IgD-negative memory B cell (primary cell): ENCODE data around the gene HELQ. TPM values are rescaled to one million over a fixed set of nuclear protein-coding genes. Genes with fewer than 3 reads are reported as not detected.
A peak's percentile ranks its signal among the peaks of the same experiment; 100 is the strongest.

ENCODE experiments used
- H3K27ac Mint-ChIP-seq, 3 donors: one replicate each; pipeline ENCODE4 v1.8.0; 2020 to 2022; ENCODE audit warnings: mild to moderate bottlenecking in 3 of 3, mixed read lengths in 3 of 3, moderate library complexity in 1 of 3
- H3K27me3 Mint-ChIP-seq: one replicate; pipeline ENCODE4 v1.8.0; 2021; ENCODE audit warnings: mixed read lengths
- H3K36me3 Mint-ChIP-seq: one replicate; pipeline ENCODE4 v1.8.0; 2020; ENCODE audit warnings: mild to moderate bottlenecking, mixed read lengths
- H3K4me1 Mint-ChIP-seq, 3 donors: one replicate each; pipeline ENCODE4 v1.8.0; 2020 to 2022; ENCODE audit warnings: mixed read lengths in 3 of 3, mild to moderate bottlenecking in 1 of 3
- H3K4me3 Mint-ChIP-seq, 4 donors: one replicate each; pipeline ENCODE4 v1.8.0; 2020 to 2022; ENCODE audit warnings: mild to moderate bottlenecking in 4 of 4, mixed read lengths in 4 of 4, moderate library complexity in 3 of 4
- H3K9me3 Mint-ChIP-seq, 3 donors: one replicate each; pipeline ENCODE4 v1.8.0; 2020 to 2021; ENCODE audit warnings: mixed read lengths in 3 of 3, mild to moderate bottlenecking in 1 of 3
- polyA plus RNA-seq: library from polyadenylated mRNA; unstranded; fragments of 300-500 nt; fragmentation: Illumina TruSeq; gene quantifications from one replicate; pipeline ENCODE4 v1.2.3, GENCODE V29; 2021

HELQ gene
- polyA plus RNA-seq, 1 donor from 2014 or later: 24.7 TPM

DNA sequence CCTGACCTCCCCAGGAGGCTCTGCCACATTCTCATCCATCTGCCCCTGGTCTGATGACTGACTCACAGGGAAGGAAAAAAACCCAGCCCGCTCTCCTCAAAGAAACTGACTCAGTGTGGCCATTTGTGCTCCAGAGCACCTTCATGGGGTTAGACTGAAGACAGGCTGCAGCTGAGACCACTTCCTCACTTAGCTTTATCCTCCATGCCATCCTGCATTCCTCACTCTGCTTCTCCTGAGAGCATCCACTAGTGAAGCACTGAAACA is 85.0 kb downstream of the HELQ start:
- peak overlapping the region in 1 of 3 donors; percentile 1 for H3K27ac Mint-ChIP-seq
- no peak overlapping the region for H3K4me3 Mint-ChIP-seq
- H3K36me3 Mint-ChIP-seq: no peaks in the 10 kb centered on the region
- no peaks in the 10 kb centered on the region for H3K27me3 Mint-ChIP-seq
- peaks cover 0 to 2% (median 0%) of the 10 kb centered on the region in 3 donors for H3K9me3 Mint-ChIP-seq
- H3K4me1 Mint-ChIP-seq: peaks cover 0 to 3% (median 0%) of the 10 kb centered on the region in 3 donors

DNA sequence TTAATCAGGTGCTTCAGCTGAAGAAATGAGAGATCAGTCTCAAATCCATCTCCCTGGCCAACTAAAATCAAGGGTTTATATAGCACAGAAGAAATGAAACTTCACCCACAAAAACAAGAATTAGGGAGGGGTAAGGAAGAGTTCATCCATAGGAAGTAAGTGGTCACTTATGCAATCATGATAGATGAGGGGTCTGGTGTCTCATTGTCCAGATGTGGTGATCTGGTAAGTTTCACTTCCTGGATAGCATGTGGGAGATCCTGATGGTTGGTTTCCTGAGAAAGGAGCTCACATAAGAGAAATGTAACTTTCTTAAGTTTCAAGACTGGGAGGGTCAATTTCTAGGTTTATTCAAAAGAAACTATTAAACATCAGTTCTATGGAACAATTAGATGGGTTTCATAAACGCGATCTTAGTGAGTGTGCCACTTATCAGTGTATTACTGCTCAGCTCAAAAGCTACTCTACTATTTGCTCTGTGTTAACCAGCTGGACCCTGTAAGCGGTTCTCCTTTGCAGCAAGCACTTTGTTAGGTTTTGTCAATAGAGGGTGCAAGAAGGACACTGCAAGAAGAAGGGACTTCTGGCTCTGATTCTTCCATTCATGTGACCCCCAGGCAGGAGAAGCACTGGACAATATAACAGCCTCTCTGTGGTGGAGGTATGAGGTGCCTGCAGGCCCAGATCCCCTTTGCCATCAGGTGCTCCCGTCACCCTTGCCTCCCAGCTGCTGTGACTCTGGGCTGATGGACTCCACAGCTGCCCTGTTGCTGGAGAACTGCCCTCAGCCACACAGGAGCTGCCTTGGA is 85.6 kb downstream of the HELQ start:
- Mint-ChIP-seq H3K4me1 (peaks cover 0 to 3% (median 0%) of the 10 kb centered on the region in 3 donors), H3K27ac (peak overlapping the region in 1 of 3 donors; percentile 1), H3K4me3 (no peak overlapping the region), H3K27me3 (no peaks in the 10 kb centered on the region), H3K9me3 (peaks cover 0 to 2% (median 0%) of the 10 kb centered on the region in 3 donors), H3K36me3 (no peaks in the 10 kb centered on the region)

DNA sequence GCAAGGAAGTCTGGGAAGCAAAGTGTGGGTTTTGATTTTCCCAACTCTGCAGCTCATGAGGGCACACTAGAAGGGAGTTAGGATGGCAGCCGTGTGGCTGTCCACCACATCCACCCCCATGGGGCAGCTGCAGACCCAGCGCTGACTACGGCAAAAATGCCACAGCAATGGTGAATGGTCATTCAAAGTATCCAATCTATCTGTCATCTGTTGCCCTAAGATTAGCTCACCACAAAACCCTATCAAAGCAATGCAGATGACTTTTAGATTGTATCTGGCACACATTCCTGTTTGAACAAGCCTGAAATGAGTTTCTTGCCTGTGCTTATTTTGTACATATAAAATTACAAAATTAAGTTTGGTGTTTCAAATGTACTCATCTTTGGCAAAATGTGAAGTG is 91.3 kb downstream of the HELQ start:
- no peaks in the 10 kb centered on the region for H3K9me3 Mint-ChIP-seq
- H3K4me3 Mint-ChIP-seq: no peak overlapping the region

DNA sequence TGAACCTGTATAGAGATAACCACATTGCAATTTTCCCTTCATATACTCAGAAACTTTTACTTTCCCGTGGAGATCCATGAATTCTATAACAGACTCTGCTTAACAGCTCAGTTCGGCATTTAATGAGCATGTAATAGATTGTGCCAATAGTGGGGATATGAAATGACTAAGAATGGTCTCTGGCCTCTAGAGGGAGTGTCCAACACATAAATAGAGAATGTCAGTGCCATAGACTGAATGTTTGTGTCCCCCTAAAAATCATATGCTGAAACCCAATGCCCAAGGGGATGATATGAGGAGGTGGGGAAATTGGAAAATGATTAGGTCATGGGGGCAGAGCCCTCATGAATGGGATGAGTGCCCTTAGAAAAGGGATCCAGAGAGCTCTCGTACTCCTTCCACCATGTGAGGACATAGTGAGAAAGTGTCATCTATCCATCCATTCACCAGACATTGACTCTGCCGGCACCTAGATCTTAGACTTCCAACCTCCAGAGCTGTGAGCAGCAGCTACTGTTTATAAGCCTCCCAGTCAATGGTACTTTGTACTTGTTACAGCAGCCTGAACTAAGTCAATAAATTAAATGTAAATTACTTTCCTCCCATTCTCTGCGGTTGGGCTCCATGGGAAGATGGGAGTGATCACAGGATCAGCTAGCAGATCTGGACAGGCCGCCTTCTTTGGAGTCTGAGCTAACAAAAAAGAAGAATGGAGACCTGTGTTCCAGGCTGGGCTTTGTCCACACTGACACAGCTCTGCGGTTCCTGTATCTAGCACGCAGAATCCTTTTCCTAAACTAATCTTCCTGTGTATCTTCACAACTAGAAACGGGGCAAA is 92.9 kb downstream of the HELQ start:
- no peak overlapping the region for H3K4me3 Mint-ChIP-seq
- peaks cover 0 to 3% (median 2%) of the 10 kb centered on the region in 3 donors for H3K4me1 Mint-ChIP-seq
- H3K36me3 Mint-ChIP-seq: no peaks in the 10 kb centered on the region
- no peaks in the 10 kb centered on the region for H3K27me3 Mint-ChIP-seq
- no peak overlapping the region for H3K27ac Mint-ChIP-seq
- no peaks in the 10 kb centered on the region for H3K9me3 Mint-ChIP-seq

More for the DNA sequence above, 91.3 kb downstream of the HELQ start:
- Mint-ChIP-seq H3K27me3 (no peaks in the 10 kb centered on the region), H3K4me1 (peaks cover 0 to 3% (median 2%) of the 10 kb centered on the region in 3 donors), H3K36me3 (no peaks in the 10 kb centered on the region), H3K27ac (no peak overlapping the region)

DNA sequence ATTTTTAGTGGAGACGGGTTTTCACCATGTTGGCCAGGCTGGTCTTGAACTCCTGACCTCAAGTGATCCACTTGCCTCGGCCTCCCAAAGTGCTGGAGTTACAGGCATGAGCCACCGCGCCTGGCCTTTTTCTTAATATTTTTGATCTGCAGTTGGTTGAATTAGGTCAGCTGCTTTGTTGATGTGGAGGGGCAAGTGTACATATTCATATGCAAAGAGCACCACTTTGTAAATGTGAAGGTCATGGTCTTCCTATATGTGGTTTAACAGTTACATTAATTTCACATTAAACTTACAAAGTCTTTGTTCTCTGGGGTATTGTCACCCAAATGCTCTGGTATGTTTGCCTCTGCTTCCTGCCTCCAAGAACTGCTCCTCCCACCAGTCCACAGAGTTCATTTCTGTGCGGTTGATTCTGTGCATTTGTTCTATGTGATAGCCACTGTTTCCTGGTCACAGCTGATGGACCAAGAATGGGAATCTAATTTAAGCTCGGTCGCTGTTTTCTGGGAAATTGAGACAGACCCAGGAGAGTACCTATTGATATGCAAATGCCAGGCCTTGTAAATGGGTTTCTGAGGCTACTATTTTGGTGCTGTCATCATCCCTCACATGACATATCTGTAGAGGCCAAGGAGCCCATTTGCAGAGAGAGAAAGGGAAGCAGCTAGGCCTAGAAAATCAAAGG is 94.1 kb downstream of the HELQ start:
- peaks cover 0 to 3% (median 2%) of the 10 kb centered on the region in 3 donors for H3K4me1 Mint-ChIP-seq
- no peaks in the 10 kb centered on the region for H3K9me3 Mint-ChIP-seq
- no peaks in the 10 kb centered on the region for H3K27me3 Mint-ChIP-seq
- H3K27ac Mint-ChIP-seq: no peak overlapping the region
- H3K4me3 Mint-ChIP-seq: no peak overlapping the region
- H3K36me3 Mint-ChIP-seq: no peaks in the 10 kb centered on the region

DNA sequence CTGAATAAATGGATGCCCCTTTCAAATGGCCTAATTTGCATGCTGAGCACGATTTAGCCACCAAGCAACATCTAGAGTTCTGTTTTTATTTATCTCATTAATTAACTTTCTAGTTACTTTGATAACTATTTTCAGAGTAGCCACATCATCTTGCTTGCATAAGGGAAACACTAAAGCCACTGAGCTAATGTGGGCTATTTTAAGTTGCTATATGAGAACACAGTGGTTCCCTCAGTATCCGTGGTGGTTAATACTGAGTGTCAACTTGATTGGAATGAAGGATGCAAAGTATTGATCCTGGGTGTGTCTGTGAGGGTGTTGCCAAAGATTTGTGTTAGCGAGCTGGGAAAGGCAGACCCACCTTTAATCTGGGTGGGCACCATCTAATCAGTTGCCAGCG is 95.6 kb downstream of the HELQ start:
- no peak overlapping the region for H3K27ac Mint-ChIP-seq
- no peaks in the 10 kb centered on the region for H3K27me3 Mint-ChIP-seq
- no peak overlapping the region for H3K4me3 Mint-ChIP-seq
- peaks cover 0 to 3% (median 2%) of the 10 kb centered on the region in 3 donors for H3K4me1 Mint-ChIP-seq
- no peaks in the 10 kb centered on the region for H3K9me3 Mint-ChIP-seq
- H3K36me3 Mint-ChIP-seq: no peaks in the 10 kb centered on the region

DNA sequence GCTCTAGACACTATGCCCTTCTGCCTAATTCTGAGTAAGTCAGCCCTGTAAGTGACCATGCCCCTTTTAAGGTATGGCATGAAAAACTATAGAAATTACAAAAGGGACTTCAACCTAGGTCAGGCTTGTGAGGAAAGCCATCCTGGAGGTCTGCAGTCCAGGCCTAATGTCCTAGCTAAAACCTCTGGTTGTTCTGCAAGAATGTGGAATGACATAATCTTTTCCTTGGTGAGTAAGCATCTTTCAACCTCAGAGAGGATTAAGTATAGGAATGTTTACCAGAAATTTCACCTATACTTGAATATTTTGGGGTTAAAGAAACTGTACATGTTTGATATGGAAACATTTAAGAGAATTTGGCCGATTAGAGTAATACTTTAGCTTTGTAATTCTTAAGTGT is 97.2 kb downstream of the HELQ start:
- Mint-ChIP-seq H3K36me3 (peaks cover 1% of the 10 kb centered on the region), H3K4me3 (no peak overlapping the region), H3K27me3 (no peaks in the 10 kb centered on the region), H3K9me3 (peaks cover 0 to 3% (median 0%) of the 10 kb centered on the region in 3 donors), H3K4me1 (peaks cover 0 to 3% (median 2%) of the 10 kb centered on the region in 3 donors), H3K27ac (no peak overlapping the region)

Other genes starting within 250 kb of the HELQ start
- gene COQ2, start 171.0 kb downstream of the HELQ start, polyA plus RNA-seq: 9.8 TPM
- gene HPSE, start 121.0 kb downstream of the HELQ start, polyA plus RNA-seq: 0.54 TPM
- 65.6 TPM for gene MRPS18C, start 235 bp upstream of the HELQ start, polyA plus RNA-seq
- gene ABRAXAS1, start 29.3 kb upstream of the HELQ start, polyA plus RNA-seq: 7.6 TPM
- not detected for gene GPAT3, start 80.3 kb upstream of the HELQ start, polyA plus RNA-seq